Brain pericyte (primary cell): Measurements from ENCODE around the gene CPNE2.
"Not testable (repeated sequence)": the region's sequence is repeated elsewhere in the genome, so short reads cannot be mapped to it uniquely, and the experiment has no call there.

Source experiments
- DNase-seq: peaks from one replicate; pipeline ENCODE4 v3.0.0-alpha.2; 2012; ENCODE audit warnings: low read depth, low spot score

CPNE2 gene

DNA sequence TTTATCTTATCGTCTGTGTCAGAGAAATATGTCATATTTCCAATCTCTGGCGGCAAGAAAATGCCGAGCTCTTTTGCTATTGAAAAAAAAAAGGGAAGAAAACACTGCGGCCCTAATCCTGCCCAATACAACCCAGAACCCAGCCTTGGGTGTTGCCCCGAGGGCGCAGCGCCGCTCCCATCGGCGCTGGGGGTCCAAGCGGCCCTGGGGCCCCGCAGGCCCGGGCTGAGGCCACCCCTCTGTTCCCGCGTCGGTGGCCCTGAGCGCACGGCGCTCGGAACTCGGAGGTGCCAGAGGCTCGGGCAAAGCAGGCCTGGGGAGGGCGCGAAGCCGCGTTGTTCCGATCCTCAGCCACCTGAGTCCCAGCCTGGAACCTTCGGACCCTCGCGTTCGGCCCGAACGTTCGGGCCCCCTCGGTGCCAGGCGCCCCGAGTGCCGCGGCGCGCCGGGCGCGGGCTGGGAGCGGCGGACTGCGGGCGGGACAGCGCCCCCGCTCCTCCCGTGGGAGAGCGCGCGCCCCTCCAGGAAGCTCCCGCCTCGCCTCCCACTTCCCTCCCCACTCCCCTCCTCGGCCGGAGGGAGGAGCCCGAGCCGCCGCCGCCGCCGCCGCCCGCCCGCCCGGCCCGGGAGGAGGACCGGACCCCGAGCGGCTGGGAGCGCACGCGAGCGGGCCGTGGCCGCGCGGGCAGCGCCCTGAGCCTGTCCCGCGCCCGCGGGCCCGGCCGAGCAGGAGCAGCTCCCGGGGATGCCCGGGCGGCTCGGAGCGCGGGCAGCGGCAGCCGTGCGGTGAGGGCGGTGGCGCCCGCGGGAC lies at the start of gene CPNE2:
Gene CPNE2, plus strand, starts transcription at position 609 of the 811 bp plus-strand sequence. CDS start 18,160 bp downstream, outside the sequence.
- DNase-seq: no peak

DNA sequence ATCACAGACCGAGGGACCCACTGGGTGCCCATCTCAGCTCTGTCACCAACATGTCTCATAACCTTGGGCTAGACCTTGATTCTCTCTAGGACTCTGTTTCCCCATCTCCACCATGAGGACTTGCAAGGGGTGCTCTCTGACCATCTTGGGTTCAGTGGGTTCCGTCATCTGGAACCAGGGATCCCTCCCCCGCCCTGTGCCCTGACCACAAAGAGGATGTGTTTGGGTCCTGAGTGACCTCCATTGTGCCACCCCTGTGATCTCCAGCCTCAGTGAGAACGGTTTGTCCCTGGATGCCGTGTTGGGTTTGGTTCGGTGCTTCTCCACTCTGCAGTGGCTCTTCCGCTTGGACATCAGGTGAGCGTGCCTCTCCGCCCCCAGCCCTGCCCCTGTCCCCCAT lies 49.1 kb upstream of the CPNE2 start:
- DNase-seq: no peak

DNA sequence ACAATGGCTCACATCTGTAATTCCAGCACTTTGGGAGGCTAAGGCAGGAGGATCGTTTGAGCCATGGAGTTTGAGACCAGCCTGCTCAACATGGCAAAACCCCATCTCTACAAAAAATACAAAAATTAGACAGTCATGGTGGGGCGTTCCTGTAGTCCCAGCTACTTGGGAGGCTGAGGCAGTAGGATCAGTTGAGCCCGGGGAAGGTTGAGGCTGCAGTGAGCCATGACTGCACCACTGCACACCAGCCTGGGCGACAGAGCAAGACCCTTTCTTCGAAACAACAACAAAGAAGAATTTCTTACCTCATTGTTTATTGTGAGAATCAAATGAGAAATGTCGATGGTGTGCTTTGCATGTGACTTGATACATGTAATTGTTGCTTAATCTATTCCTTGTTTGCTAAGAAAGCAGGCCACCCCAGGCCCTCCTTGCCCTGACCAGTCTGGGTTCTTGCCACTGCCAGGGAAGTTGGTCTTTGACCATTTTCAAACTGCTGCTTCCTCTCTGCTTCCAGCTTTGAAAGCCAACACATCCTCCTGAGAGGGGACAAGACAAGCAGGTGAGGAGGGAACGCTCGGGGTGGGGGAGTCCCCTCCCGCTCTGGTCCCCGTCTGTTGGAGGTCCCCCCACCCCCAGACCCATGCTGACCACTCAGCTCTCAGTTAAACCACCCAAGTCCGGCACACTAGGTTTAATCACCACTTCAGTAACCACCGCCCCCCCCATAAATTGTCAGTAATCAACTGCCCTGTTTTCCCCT lies 47.3 kb upstream of the CPNE2 start:
- no peak for DNase-seq

DNA sequence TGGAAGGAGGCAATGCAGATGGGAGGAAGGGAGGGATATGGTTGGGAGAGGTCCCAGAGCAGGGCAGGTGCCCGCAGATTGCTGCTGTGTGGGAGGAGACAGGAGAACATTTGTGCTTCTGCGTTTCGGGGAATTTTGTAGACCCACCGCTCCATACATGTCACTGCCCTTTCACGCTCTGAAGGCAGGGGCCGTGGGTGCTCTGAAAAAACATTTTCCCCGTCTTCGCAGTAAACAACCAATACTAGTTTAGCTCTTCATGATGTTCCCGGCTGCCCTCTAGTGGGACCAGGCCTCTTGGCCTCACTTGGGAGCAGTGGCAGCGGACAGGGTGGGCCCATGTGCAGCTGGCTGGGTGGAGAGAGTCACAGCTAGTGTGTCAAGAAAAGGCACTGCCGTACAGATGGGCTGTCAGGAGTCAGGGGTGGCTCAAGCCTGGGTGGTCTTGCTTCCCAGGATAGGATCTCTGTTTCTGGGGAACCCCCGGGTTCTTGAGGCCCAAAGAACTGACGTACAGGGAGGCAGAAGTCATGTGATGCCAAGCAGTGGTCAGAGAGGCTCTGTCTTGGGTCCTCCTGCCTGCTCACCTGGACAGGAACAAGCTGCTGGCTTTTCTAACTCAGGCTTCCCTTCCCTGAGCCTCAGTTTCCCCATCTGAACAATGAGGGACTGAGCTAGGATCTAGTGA lies 46.5 kb upstream of the CPNE2 start:
- DNase-seq: no peak

DNA sequence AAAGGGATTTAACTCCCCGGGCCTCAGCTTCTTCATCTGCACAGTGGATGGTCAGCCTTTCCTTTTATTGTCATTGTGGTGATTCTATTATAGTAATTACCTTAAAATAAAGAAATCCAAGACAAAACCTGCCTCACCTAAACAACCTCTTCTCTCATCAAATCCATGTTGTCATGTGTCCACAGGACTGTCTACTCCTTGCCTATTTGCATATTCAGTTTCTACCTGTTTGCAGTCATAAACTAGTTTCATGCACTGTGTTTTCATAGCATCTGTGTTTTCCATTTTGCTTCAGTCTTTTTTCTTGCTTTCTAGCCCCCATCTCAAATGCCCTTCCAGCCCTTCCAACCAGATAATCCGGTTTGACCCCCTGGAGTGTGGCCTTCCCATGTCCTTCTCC lies 44.3 kb upstream of the CPNE2 start:
- no peak for DNase-seq

DNA sequence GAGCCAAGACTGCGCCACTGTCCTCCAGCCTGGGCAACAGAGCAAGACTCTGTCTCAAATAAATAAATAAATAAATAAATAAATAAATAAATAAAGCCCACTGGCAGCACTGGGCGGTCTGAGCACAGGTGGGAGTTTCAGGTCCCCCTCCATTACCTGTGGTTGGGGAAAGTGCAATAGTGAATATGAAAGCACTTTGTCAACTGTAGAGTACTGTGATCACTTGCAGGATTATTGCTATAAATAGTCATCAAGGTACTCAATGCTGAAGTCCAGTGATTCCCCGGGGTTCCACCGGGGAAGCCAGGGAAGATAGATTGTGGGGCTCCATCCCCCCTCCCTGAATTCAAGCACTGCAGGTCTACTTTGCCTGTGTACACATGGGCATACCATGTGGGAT lies 42.7 kb upstream of the CPNE2 start:
- DNase-seq: no peak

DNA sequence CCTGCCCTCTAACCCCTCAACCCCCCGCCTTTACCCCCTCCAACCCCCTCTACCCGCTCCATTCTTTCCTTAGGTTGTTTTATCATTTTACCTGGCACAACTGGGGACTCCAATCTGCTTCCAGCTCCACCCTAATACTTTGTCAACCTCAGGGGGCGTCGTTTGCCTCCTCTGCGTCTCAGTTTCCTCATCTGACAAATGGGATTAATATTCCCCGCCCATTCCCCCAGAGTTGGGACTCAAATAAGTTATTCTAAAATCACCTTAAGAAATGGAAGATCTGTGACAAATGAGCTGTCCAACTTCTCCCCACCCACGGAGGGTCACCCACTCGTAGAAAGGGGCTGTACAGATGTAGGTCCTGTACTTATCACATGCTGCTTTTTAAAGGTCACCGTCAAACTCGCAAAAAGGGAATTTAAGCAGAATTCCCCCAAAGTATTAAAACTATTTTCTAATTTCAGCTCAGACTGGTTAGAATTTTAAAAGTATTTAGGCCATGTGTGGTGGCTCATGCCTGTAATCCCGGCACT lies 40.6 kb upstream of the CPNE2 start:
- DNase-seq: no peak

DNA sequence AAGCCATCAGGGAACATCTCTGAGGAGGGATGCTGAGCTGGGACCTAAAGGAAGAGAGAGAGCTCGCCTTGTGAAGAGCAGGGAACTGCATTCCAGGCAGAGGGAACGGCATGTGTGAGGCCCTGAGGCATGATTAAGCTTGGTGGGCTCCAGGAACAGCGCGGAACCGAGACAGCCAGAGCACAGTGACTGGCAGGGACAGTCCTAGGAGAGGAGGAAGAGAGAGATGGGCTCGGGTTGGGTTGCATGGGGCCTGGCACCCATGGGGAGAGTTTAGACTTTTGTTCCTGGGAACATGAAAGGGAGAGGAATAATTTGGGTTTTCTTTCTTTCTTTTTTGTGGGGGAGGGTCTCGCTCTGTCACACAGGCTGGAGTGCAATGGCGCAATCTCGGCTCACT lies 39.2 kb upstream of the CPNE2 start:
- DNase-seq: no peak

DNA sequence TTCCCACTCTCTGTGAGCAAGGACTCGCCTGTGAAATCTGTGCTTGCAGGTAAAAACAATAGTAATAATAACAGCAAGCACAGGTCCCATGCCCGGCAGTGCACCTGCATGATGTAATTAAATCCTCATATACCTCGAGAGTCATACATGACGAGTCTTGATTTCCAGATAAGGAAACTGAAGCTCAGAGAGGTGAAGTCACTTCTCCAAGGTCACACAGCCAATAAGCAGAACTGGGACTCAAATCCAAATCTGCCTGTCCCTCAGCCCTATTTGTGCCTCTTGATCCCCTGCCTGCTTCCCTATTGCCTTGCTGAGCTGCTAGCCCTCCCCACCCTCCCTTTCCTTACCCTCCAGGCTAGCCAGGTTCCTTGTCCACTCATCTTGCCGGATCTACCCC lies 38.0 kb upstream of the CPNE2 start:
- no peak for DNase-seq

DNA sequence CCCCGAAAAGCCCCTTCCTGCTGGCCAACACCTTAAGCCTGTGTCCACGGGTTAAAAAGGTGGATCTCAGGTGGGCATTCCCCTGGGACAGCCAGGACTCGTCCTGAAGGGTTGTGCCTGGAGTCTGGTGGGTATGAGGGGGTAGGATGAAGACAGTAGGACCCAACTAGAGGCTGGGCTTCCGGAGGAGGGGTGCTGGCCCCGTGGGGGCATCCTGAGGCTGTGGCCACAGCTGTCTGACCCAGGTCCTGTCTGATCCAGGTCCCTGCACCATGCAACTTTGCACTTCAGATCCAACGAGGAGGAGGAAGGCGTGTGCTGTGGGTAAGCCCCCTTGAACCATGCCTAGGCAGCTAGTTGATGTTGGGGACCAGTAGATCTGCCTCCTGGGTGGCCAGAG lies 37.6 kb upstream of the CPNE2 start:
- DNase-seq: no peak

DNA sequence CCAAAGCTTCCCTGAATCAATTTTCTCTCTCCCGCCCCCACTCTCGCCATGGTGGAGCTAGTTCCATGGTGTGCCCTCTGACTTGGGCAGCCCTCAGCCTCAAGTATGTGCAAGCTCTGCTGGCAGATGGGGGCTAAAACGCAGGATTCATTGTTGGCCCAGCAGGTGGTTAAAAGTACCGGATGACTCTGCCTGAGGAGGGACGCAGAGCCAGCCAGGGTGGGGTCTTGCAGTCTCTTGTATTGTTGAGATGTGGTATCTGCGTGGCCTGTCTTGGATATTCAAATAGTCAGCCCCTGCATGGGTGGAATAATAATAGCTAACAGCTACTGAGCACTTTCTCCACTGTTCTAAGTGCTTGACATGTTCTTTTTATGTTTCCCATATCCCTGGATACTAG lies 36.7 kb upstream of the CPNE2 start:
- no peak for DNase-seq

DNA sequence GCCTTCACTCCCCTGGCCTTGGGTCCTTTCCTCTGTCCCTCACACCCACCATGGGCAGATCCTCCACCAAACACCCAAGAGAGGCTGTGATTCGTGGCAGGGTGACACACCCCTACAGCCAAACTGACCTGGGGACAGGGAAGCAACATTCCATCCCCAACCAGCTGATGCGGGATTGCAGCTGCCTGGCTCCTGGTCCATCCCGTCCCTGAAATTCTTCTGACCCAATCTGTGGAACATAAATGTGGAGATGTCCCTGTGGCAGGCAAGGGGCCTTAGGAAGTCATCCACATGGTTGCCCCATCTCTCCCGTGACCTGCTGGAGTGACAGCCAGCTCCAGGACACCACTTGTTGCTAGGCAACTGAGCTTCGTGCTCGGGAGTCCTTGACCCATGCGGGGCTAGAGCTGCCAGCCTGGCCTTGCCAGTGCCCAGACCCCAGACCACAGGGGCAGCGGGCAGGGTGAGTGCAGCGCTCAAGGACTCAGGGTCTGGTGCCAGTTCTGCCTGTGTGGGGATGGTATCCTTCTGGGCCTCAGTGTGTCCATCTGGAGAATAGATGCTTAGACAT lies 34.0 kb upstream of the CPNE2 start:
- no peak for DNase-seq

DNA sequence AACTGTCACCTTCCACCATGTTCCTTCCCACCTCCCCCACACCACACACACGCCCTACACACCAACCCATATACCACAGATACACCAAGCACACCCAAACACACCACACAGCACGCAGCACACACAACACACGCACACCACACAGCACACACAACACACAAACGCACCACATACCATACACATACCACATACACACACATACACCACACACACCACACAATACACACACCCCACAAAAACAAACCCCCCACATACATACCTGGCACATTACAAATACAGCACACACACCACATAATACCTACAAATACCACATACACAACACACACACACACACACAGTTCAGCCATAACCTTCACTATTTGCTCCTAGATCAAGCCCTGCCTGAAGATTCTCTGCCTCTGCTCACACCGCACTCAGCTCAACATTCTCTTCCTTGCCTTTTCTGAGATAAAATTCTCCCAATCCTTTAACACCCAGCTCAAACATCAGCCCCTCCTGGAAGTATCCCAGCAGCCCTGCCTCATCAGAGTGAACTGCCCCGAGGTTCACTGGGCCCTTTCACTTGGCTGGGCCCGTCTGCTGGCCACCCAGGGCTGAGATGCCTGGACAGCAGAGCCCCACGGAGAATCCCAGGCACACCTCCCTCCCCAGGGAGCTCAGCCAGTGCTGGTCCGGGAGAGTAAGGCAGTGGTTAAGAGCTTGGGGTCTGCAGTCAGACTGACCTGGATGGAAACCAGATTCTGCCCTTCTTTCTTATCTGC lies 31.9 kb upstream of the CPNE2 start:
- no peak for DNase-seq

DNA sequence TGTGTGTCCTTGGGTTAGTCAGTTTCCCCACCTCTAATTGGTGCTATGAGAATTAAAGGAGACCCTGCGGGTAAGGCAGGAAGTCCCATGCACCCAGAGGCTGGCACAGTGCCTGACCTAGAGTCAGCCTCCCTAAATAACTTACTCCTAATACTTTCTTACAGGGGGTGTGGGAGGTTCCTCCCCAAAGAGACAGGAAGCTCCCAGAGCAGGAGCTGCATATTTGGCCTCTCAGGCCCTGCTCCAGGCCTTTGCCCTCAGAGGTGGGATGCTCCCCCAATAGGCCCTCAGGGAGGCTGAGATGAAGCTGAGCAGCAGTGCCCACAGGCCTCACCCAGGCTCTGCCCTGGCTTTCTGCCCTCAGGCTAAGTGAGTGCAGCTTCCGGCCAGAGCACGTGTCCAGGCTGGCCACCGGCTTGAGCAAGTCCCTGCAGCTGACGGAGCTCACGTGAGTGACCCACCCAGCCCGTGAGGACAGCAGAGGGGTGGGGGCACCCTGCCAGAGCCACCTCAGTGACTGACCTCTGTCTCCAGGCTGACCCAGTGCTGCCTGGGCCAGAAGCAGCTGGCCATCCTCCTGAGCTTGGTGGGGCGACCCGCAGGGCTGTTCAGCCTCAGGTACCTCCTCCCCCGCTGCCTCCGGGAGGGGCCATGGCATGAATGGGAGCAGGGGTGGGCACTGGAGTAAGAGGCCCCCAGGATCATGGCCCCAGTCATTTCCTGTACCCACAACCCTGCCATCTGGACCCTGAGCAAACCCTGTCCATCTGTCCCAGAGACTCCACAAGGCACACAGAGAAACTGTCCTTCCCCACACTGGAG lies 31.1 kb upstream of the CPNE2 start:
- no peak for DNase-seq

DNA sequence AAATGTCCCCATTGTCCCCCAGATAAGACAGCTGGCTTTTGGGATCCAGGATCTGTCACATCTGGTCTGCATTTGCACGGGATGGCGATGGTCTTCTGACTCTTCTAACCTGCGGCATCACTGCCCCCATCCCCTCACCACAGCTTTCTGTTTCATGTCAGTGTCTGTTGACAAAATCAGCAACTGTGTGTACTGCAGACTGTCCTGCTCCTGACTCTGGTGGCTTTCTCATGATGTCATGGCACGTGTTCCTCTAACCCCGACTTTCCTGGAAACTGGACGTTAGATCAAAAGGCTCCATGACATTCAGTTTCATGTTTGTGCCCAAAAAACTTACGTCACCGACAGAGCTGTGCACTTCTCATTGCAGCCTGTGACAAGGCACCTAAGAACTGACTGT lies 30.1 kb upstream of the CPNE2 start:
- no peak for DNase-seq

DNA sequence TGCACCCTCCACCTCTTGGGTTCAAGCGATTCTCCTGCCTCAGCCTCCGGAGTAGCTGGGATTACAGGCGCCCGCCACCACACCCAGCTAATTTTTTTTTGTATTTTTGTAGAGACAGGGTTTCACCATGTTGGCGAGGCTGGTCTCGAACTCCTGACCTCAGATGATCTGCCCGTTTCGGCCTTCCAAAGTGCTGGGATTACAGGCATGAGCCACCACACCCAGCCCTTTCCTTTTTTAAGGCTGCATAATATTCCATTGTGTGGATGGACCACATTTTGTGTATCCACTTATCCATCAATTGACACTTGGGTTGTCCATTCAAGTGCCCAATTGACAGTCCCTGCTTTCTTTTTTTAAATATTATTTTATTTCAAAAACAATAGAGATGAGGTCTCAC lies 29.2 kb upstream of the CPNE2 start:
- not testable (repeated sequence) for DNase-seq

DNA sequence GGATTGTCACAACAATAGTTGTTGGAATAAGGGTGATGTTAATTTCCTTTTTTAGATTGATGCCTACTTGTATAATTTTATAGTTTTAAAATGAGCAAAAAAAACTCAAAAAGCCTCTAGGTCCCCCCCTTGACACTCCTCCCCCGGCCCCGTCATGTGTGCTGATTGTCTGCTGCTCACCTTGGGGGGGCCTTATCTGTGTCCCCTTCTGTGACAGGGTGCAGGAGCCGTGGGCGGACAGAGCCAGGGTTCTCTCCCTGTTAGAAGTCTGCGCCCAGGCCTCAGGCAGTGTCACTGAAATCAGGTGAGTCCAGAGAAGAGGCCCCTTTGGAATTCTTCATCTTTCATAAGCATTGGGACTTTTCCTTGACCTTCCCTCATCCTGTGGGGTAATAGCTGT lies 27.4 kb upstream of the CPNE2 start:
- DNase-seq: no peak

DNA sequence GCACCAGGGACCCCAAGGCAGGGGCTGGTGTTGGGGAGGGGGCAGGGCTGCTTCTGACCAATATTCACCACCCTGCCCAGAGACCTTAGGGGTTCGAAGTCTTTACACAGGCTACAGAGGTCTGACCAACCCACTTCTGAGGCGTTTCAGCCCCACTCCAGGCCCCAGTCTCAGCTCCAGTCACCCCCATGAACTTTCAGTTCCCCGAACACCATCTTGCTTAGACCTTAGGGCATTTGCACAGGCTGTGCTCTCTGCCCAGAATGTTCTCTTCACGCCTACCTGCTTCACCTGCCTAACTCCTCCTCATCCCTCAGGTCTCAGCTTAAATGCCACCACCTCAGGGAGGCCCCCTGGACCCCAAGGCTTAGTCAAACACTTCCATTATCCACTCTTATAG lies 25.8 kb upstream of the CPNE2 start:
- DNase-seq: no peak

DNA sequence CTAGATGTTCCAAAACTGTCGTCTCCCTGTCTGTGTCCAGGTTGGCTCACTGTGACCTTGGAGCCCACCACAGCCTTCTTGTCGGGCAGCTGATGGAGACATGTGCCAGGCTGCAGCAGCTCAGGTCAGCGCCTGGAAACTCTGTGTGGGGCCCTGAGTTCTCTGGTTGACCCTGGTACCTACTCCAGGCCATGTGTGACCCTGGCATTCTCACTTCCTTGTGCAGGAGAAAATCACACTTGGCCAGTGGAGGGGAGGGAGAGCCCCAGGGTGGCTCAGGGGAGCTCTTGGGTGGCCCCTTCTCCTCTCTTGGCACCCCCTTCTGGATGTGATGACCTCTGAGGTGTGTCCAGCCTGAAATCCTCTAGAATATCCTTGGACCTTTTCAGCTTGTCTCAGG lies 25.0 kb upstream of the CPNE2 start:
- no peak for DNase-seq

DNA sequence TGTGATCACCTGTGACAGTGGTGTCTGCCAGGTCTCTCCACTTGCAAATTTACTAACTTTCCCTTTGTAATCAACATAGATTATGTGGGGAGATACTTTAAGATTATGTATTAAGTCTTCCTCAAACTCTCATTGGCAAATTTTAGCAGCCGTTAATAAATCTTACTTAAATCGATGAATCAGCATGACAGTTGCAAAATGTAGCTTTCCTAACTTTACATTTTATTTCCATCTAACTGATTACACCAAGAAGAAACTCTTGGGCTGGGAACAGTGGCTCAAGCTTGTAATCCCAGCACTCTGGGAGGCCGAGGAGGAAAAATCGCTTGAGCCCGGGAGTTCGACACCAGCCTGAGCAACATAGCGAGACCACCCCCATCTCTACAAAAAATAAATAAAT lies 23.3 kb upstream of the CPNE2 start:
- DNase-seq: no peak
